Muscle of leg (tissue), 11 donors: ENCODE data around the gene PPP6C. TPM values are rescaled to one million over a fixed set of nuclear protein-coding genes. Genes with fewer than 3 reads are reported as not detected.
"Not testable (repeated sequence)": the region's sequence is repeated elsewhere in the genome, so short reads cannot be mapped to it uniquely, and the experiment has no call there.

ENCODE experiments used
- DNase-seq: peaks from one replicate; pipeline ENCODE4 v3.0.0; 2013
- H3K27ac ChIP-seq: one replicate; pipeline ENCODE4 v1.5.1; 2013; ENCODE audit warnings: mild to moderate bottlenecking, low read length, control low read depth
- H3K27me3 ChIP-seq: one replicate; pipeline ENCODE4 v1.6.1; 2013; ENCODE audit warnings: low read length; ENCODE audit not compliant: control insufficient read depth, insufficient read depth
- H3K36me3 ChIP-seq: one replicate; pipeline ENCODE4 v1.6.1; 2013; ENCODE audit warnings: low read length; ENCODE audit not compliant: control insufficient read depth, insufficient read depth
- H3K4me1 ChIP-seq: one replicate; pipeline ENCODE4 v1.6.1; 2013; ENCODE audit warnings: low read length; ENCODE audit not compliant: control insufficient read depth, insufficient read depth
- H3K4me3 ChIP-seq: one replicate; pipeline ENCODE4 v1.5.1; 2013; ENCODE audit warnings: low read length, control low read depth
- H3K9me3 ChIP-seq: replicated peaks from 2 replicates; pipeline ENCODE4 v1.6.1; 2013; ENCODE audit warnings: low read depth, low read length; ENCODE audit not compliant: control insufficient read depth
- WGBS: methylation state at CpG from one replicate; pipeline ENCODE4 v1.1.5; 2013; ENCODE audit warnings: missing lambda C conversion rate; ENCODE audit not compliant: insufficient coverage; 5-methylcytosine and 5-hydroxymethylcytosine counted together
- polyA plus RNA-seq, 8 donors: library from polyadenylated mRNA; unstranded; fragments of 120-200 nt; gene quantifications; one replicate each; pipeline versions ENCODE4 v1.2.1 to v1.2.3, GENCODE V29; 2013; ENCODE audit warnings: inconsistent platforms in 1 of 8, low replicate concordance in 1 of 8; ENCODE audit not compliant: insufficient read length in 8 of 8, insufficient read depth in 1 of 8
- total RNA-seq: library from RNA; stranded (reverse); fragments of 120-200 nt; gene quantifications from one replicate; pipeline ENCODE4 v1.2.4, GENCODE V29; 2013

Gene PPP6C
- total and polyA plus RNA-seq, 9 donors = 25.9 to 34.3 (median 31.3) TPM

DNA sequence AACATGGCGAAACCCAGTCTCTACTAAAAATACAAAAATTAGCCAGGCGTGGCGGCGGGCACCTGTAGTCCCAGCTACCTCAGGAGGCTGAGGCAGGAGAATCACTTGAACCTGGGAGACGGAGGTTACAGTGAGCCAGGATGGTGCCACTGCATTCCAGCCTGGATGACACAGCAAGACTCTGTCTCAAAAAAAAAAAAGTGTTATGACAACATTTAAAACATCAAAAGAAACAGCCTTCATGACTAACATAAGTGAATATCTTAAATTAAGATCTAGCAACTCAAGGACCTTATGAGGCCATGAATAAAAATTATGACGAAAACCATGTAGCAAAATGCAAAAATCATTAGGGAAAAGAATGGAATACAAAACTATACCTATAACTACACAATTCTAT is 26.7 kb downstream of the PPP6C start:
- H3K27ac ChIP-seq = not testable (repeated sequence)

GRCh38 chr9:125161284-125161918 is 28.2 kb downstream of the PPP6C start:
- no peaks in the 10 kb centered on the region for H3K4me1 ChIP-seq
- no peak for DNase-seq
- no peaks in the 10 kb centered on the region for H3K9me3 ChIP-seq
- no peak overlapping the region for H3K4me3 ChIP-seq
- no peak overlapping the region for H3K27ac ChIP-seq
- 86% methylated on average over 1 of the region's 3 CpGs for WGBS
- H3K36me3 ChIP-seq = no peaks in the 10 kb centered on the region
- no peaks in the 10 kb centered on the region for H3K27me3 ChIP-seq

More for the DNA sequence above, 26.7 kb downstream of the PPP6C start:
- H3K9me3 ChIP-seq, DNase-seq, H3K27me3 ChIP-seq, H3K4me3 ChIP-seq, H3K36me3 ChIP-seq, H3K4me1 ChIP-seq: not testable (repeated sequence)
- WGBS = 100% methylated on average over 3 of the region's 6 CpGs

- no peaks in the 10 kb centered on the region for H3K4me1 ChIP-seq
- H3K4me3 ChIP-seq = no peak overlapping the region
- H3K9me3 ChIP-seq = no peaks in the 10 kb centered on the region
- no peak overlapping the region for H3K27ac ChIP-seq
- no peak for DNase-seq
- no peaks in the 10 kb centered on the region for H3K36me3 ChIP-seq
- H3K27me3 ChIP-seq = no peaks in the 10 kb centered on the region
Measured at GRCh38 chr9:125160750-125161149, 28.9 kb downstream of the PPP6C start.

DNA sequence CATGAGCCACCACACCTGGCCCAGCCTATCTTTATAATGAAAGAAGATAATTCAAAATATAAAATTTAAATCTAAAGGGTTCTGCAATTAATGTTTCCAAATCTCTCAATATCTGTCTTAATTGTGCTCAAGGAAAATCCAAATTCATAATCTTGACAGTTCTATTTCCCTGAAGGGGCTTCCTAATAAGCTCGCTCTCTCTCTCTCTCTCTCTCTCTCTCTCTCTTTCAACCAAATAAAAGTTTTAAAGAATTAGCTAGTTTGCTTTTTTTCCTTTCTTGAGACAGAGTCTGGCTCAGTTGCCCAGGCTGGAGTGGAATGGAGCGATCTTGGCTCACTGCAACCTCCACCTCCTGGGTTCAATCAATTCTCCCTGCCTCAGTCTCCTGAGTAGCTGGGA is 33.1 kb downstream of the PPP6C start:
- Histone ChIP-seq H3K27me3 (no peaks in the 10 kb centered on the region), H3K9me3 (no peaks in the 10 kb centered on the region), H3K4me1 (no peaks in the 10 kb centered on the region), H3K27ac (no peak overlapping the region), H3K36me3 (peaks cover 13% of the 10 kb centered on the region), H3K4me3 (no peak overlapping the region)
- DNase-seq = no peak
- 100% methylated on average over 1 of the region's 2 CpGs for WGBS

GRCh38 chr9:125153712-125154367 is 35.8 kb downstream of the PPP6C start:
- no CpG with 5 or more reads among the region's 4 CpGs for WGBS
- no peaks in the 10 kb centered on the region for H3K9me3 ChIP-seq
- H3K27ac ChIP-seq = no peak overlapping the region
- no peak for DNase-seq
- H3K27me3 ChIP-seq = no peaks in the 10 kb centered on the region
- H3K4me1 ChIP-seq = no peaks in the 10 kb centered on the region
- H3K36me3 ChIP-seq = peaks cover 32% of the 10 kb centered on the region
- H3K4me3 ChIP-seq = no peak overlapping the region

DNA sequence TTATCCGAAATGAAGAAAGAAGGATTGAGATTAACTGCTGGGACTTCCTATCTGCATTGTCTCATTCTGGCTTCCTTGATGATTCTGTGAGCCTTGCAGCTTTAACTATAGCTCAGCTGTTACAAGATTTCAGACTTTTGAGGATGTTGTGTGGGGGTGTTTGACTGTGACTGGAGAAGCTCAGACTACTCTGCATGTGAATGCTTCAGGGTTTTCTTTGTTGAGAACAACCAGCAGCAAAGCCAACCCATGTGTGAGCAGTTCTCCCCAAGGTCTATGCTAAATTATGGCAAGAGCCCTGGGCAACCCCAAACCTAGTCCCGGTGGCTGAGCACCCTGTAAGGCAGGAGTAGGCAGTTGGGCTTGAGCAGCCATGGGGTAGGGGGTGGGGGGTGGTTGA is 37.9 kb downstream of the PPP6C start:
- DNase-seq = no peak
- Histone ChIP-seq H3K36me3 (peaks cover 32% of the 10 kb centered on the region), H3K9me3 (no peaks in the 10 kb centered on the region), H3K27ac (no peak overlapping the region), H3K27me3 (no peaks in the 10 kb centered on the region), H3K4me1 (no peaks in the 10 kb centered on the region), H3K4me3 (no peak overlapping the region)
- WGBS = no CpG with 5 or more reads among the region's 2 CpGs

- 74% methylated on average over 9 of the region's 12 CpGs for WGBS
- Histone ChIP-seq H3K27ac (no peak overlapping the region), H3K4me1 (no peaks in the 10 kb centered on the region), H3K4me3 (no peak overlapping the region), H3K9me3 (no peaks in the 10 kb centered on the region), H3K27me3 (no peaks in the 10 kb centered on the region), H3K36me3 (peaks cover 32% of the 10 kb centered on the region)
- no peak for DNase-seq
Measured at GRCh38 chr9:125150349-125151245, 39.0 kb downstream of the PPP6C start.

DNA sequence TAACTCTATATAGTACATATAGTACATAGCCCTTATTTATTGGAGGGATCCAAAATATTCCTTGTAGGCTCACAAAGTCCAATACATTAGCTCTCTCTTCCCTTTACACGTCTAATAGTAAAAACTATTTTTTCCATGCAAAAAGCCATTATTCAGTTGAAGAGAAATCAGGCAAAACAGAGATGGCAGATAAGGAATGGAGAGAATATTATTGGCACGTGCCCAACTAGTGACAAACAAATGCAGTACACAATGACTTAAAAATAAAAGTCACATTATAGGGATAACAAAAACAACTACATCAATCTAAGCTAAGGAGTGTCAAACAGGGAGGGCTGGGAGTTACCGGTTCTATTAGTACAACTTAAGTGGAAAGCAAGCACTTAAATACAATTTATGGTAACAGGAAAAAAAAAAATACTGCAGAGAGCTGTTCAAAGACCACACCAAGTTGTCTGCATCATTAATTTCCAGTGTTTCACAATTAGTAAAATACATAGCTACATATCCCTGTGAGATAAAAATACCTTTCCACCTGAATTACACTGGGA is 42.1 kb downstream of the PPP6C start:
- Histone ChIP-seq H3K36me3 (peaks cover 26% of the 10 kb centered on the region), H3K27ac (no peak overlapping the region), H3K27me3 (no peaks in the 10 kb centered on the region), H3K4me1 (peaks cover 5% of the 10 kb centered on the region), H3K4me3 (no peak overlapping the region), H3K9me3 (no peaks in the 10 kb centered on the region)
- no CpG with 5 or more reads among the region's 3 CpGs for WGBS
- no peak for DNase-seq

DNA sequence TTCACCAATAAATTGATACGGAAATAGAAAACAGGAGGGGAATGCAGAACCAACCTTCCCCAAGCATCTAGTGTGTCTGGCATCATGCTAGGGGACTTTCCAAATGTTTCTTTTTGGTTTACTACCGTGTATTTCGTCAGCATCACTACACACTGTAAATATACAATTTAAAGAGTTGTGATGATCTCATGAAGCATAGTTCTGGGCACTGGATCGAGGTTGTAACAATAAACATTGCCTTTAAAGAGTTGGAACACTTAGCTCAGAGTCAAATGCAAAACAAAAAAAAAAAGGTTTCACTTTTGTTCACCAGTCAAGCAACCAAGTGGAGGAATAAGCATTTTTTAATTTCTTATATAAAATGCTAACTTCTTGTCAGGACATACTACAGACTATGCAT is 43.4 kb downstream of the PPP6C start:
- Histone ChIP-seq H3K4me1 (peaks cover 6% of the 10 kb centered on the region), H3K27me3 (no peaks in the 10 kb centered on the region), H3K36me3 (peaks cover 16% of the 10 kb centered on the region), H3K9me3 (no peaks in the 10 kb centered on the region), H3K27ac (no peak overlapping the region), H3K4me3 (no peak overlapping the region)
- DNase-seq = no peak
- no CpG with 5 or more reads among the region's 4 CpGs for WGBS

- H3K4me3 ChIP-seq = no peak overlapping the region
- no peaks in the 10 kb centered on the region for H3K9me3 ChIP-seq
- H3K27me3 ChIP-seq = no peaks in the 10 kb centered on the region
- no peak overlapping the region for H3K27ac ChIP-seq
- no peak for DNase-seq
- peaks cover 8% of the 10 kb centered on the region for H3K36me3 ChIP-seq
- WGBS = no CpG with 5 or more reads among the region's 4 CpGs
- peaks cover 6% of the 10 kb centered on the region for H3K4me1 ChIP-seq
Measured at GRCh38 chr9:125145425-125145824, 44.2 kb downstream of the PPP6C start.
